HL-60 (cell line): ENCODE data around the gene GAB2.

Experiments used
- CTCF ChIP-seq: IDR thresholded peaks from one replicate; pipeline ENCODE4 v1.5.1; 2011; ENCODE audit warnings: low read length, control low read depth, inconsistent platforms; ENCODE audit not compliant: insufficient read depth
- GABPA ChIP-seq: IDR thresholded peaks from 2 replicates; pipeline ENCODE4 v1.6.1; 2012; ENCODE audit warnings: low read depth
- TF ChIP-seq, protein P1 (sequence below): IDR thresholded peaks from 2 replicates; pipeline ENCODE4 v1.6.1; 2012; ENCODE audit warnings: low read depth; ENCODE audit not compliant: insufficient replicate concordance

DNA sequence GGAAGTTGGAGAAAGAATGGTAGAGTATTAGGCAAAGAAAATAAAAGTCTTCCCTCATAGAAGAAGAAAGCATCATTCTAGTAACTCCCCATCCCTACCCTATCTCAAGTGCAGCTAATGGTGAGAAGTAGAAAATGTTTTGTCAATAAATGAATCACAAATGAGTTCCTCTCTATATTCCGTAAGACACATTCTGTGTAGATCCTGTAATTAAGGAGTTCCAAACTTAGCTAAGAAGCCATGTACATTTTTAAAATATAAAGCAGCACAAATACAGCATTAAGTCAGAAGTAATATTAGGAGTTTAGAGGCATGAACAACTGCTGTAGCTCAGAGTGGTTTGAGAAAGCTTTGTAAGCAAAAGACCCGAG lies 80.1 kb downstream of the GAB2 start:
- no peak for TF ChIP-seq CTCF
- no peak for TF ChIP-seq GABPA
- TF ChIP-seq, protein P1, sequence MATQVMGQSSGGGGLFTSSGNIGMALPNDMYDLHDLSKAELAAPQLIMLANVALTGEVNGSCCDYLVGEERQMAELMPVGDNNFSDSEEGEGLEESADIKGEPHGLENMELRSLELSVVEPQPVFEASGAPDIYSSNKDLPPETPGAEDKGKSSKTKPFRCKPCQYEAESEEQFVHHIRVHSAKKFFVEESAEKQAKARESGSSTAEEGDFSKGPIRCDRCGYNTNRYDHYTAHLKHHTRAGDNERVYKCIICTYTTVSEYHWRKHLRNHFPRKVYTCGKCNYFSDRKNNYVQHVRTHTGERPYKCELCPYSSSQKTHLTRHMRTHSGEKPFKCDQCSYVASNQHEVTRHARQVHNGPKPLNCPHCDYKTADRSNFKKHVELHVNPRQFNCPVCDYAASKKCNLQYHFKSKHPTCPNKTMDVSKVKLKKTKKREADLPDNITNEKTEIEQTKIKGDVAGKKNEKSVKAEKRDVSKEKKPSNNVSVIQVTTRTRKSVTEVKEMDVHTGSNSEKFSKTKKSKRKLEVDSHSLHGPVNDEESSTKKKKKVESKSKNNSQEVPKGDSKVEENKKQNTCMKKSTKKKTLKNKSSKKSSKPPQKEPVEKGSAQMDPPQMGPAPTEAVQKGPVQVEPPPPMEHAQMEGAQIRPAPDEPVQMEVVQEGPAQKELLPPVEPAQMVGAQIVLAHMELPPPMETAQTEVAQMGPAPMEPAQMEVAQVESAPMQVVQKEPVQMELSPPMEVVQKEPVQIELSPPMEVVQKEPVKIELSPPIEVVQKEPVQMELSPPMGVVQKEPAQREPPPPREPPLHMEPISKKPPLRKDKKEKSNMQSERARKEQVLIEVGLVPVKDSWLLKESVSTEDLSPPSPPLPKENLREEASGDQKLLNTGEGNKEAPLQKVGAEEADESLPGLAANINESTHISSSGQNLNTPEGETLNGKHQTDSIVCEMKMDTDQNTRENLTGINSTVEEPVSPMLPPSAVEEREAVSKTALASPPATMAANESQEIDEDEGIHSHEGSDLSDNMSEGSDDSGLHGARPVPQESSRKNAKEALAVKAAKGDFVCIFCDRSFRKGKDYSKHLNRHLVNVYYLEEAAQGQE: no peak
